T-helper 1 cell (primary cell): ENCODE measurements around the gene RNASE7.

Experiments
- DNase-seq, 5 donors: peaks; one replicate each; pipeline ENCODE4 v3.0.0-alpha.2; 2012 to 2020

RNASE7 gene

DNA sequence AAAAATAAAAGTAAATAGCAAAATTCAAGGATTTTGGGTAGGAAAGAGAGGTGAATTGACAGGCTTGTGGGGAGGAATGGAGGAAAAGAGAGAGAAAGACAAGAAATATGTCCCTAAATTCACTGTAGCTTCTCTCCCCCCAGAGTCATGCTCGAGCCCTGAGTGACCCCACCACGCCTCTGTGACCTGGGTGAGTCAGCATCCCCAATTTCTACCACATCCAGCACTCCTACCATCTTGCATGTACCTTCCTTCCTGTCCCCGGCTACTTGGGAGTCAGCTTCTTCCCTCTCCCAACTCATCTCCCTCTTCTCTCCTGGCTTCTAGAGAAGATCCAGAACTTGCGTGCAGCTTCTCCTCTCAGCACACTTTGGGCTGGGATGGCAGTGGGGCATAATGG, 46.5 kb downstream of the RNASE7 start:
- DNase-seq, result no peak

DNA sequence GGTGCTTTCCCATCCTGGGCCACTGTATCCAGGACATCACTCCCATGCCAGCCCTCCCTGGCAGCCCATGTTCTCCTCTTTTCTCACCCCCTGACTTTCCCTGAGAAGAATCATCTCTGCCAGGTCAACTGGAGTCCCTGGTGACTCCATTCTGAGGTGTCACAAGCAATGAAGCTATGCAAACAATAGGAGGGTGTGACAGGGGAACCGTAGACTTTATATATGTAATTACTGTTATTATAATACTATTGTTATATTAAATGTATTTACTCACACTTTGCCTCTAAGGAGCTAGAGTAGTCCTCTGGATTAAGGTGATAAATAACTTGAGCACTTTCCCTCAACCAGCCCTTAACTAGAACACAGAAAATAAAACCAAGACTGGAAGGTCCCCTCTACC, 47.1 kb downstream of the RNASE7 start:
- DNase-seq, result no peak

DNA sequence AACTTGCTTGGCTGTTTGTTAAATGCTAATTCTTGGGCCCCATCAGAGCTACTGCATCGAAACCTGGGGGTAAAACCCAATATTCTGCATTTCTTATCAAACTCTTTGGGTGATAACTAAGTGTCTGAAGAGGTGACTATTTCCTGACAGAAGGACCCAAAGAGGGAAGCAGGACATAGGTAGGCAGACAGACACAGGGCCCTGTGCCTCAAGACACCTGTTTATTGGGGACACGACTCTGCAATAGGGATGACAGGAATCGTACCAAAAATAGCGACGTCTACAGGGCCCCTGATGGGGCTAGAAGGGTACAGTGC, 47.7 kb downstream of the RNASE7 start:
- DNase-seq, result no peak

DNA sequence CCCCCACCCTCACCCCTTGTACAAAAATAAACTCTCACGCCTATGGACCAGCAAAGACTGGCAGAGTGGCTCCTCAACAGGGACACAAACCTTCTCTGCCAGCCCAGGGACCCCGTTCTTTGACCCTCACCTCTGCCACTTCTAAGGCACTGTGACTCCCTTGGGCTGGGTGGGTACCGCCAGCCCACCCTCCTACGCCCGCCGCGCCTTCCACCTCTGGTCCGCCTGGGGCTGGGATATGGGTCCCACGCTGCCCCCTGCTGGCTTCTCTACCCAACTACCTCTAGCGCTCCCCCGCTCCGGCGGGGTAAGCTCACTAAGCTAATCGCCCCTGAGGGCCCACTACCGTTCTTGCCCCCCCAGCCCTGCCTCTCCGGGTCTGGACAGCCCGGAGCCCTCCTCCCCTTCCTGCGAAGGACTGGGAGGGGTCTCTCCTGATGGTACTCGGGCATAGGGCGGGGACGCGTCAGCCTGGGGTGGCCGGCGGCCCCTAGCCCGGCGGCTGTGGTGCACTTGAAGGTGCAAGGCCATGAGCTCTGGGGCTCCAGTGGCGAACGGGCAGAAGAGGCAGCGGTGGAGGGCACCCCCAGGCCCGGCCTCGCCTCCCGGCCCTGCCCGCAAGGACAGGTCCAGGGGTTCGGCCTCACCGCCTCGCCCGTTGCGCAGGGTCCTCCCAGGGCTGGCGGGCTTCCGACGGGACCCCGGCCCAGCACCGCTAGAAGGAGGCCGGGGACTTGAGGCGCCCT, 48.2 kb downstream of the RNASE7 start:
- DNase-seq, result no peak

DNA sequence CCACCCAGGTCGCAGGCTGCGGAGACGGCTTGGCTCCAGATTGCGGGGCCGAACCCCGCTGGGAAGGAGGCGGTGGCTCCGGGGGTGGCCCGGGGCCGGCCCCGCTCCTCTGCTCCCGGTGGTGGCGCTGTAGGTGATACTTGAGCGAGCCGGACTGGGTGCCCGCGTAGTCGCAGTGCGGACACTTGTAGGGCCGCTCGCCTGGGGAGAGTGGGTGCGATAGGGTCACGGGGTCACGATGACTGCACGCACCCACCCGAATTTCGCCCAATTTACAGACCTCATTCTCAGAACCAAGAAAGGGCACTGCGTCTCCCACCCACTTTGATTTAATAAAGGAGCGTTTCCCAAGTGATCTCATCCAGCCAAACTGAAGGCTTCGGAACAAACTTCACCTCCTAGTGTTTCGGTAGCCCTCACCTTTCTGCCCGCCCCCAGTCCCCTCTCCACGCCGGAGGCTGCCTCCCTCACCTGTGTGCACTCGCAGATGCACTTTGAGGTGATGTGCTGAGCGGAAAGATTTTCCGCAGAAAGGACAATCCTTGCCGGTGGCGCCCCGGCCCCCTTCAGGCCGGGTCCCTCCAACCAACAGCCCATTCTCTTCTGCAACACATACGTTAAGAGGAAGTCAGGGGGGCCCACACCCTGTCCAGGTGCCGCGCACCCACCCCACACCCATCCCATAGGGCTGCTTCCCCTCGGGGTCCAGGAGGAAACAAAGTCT, 48.9 kb downstream of the RNASE7 start:
- no peak for DNase-seq

DNA sequence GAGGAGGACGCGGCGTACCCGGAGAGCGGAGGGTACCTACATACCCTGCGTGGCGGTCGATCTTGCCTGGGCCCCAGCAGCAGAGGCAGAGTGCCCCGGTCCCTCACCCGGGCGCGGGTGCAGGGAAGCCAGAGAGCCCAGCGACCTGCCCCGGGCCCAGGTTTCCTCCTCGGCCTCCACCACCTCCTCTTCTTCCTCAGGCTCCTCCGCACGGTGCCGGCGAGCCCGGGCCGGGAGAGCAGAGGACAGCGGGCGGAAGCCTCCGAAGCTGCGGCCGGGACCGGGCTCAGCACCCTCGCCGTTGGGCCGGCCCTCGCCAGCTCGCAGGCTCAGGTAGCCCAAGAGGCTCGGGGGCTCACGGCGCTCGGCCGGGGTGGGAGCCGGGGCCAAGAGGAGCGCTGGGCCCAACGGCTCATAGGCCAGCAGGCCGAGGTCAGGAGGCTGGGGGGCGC, 49.7 kb downstream of the RNASE7 start:
- no peak for DNase-seq

DNA sequence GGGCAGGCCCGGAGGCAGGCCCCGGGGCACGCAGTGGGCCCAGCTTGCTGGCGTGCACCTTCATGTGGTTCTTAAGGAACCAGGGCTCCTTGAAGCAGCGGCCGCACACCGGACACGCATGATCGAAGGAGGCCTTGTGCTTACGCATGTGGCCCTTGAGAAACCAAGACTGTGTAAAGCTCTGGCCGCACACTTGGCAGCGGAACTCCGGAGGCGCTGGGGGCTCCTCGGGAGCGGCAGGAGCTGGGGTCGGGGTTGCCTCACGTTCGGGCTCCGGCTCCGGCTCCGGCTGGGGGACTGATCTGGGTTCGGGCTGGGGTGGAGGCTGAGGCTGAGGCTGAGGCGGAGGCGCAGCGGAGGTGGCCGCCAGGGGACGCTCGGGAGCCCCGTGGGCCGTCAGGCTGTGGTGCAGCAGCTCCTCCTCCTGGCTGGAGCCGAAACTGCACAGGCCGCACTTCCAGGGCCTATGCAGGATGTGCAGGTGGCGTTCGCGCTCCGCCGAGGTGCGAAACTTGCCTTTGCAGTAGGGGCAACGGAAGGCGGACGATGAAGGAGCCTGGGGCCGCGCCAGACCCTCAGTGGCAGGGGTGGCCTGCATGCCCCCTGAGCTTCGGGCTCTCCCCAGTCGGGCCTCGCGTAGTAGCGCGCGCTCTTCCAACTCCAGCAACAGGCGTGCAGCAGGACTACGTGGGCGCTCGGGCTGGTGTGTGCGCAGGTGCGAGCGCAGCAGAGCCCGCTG, 50.3 kb downstream of the RNASE7 start:
- DNase-seq, result peak; percentile 81 to 91 (median 87)

DNA sequence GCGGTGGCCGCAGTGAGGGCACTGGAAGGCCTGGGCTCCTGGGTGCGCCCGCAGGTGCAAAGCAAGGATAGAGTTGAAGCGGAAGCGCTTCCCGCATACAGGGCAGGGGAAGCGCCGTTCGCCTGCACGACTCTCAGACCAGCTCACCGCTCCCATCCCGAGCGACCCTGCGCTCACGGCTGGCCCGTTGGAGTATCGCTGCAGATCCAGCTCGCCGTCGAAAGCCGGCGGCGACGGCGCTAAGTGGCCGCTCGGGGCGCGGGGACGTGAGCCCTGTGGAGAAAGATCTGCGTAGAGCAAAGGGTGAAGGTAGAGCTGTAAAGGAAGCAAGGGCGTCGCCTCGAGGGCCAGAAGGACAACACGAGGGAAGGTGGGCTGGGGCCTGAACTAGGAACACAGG, 50.9 kb downstream of the RNASE7 start:
- DNase-seq, result no peak
